Upper lobe of left lung (tissue), 6 donors: ENCODE measurements around the gene ASB9. TPM values are rescaled to one million over a fixed set of nuclear protein-coding genes. Genes with fewer than 3 reads are reported as not detected.
"Not testable (repeated sequence)": the region's sequence is repeated elsewhere in the genome, so short reads cannot be mapped to it uniquely, and the experiment has no call there.

Source experiments
- ATAC-seq, 2 donors: fragments of 200-7000 bp; cut with Tn5 transposase; one replicate each; pipeline ENCODE4 v1.9.1; 2022; ENCODE audit warnings: mild to moderate bottlenecking in 2 of 2, moderate library complexity in 2 of 2; ENCODE audit not compliant: low FRiP score in 2 of 2
- DNase-seq, 2 donors: peaks; one replicate each; pipeline ENCODE4 v3.0.0-alpha.2; 2019 to 2020
- H3K27ac ChIP-seq, 4 donors: fragments of 200-600 bp; sonication (generic); one replicate each; pipeline ENCODE4 v1.5.1; 2016 to 2019
- H3K27me3 ChIP-seq, 4 donors: fragments of 200-600 bp; sonication (generic); one replicate each; pipeline ENCODE4 v1.5.1; 2017 to 2019
- H3K36me3 ChIP-seq, 4 donors: fragments of 200-600 bp; sonication (generic); one replicate each; pipeline ENCODE4 v1.5.1; 2016 to 2019
- H3K4me1 ChIP-seq, 4 donors: fragments of 200-600 bp; sonication (generic); one replicate each; pipeline ENCODE4 v1.5.1; 2018 to 2019
- H3K4me3 ChIP-seq, 4 donors: fragments of 200-600 bp; sonication (generic); one replicate each; pipeline ENCODE4 v1.5.1; 2017 to 2019; ENCODE audit warnings: mild to moderate bottlenecking in 2 of 4, moderate library complexity in 1 of 4
- H3K9me3 ChIP-seq, 4 donors: fragments of 200-600 bp; sonication (generic); one replicate each; pipeline ENCODE4 v1.5.1; 2018 to 2019
- EP300 ChIP-seq, 4 donors: sonication (generic); formaldehyde crosslinking; IDR thresholded peaks; one replicate each; pipeline ENCODE4 v1.5.1; 2017; ENCODE audit warnings: antibody characterized with exemption in 4 of 4, control low read depth in 2 of 4
- POLR2A ChIP-seq, 4 donors: fragments of 450-650 bp; IDR thresholded peaks; one replicate each; pipeline ENCODE4 v1.5.1; 2016 to 2017; ENCODE audit warnings: antibody characterized with exemption in 4 of 4, mild to moderate bottlenecking in 2 of 4
- POLR2AphosphoS5 ChIP-seq, 2 donors: sonication (generic); formaldehyde crosslinking; IDR thresholded peaks; one replicate each; pipeline ENCODE4 v1.5.1; 2017; ENCODE audit warnings: antibody characterized with exemption in 2 of 2
- WGBS, 2 donors: methylation state at CpG; one replicate each; pipeline ENCODE4 v1.1.5; 2017 to 2018; 5-methylcytosine and 5-hydroxymethylcytosine counted together
- total RNA-seq, 6 donors: library from RNA; depleted of rRNA in 4 of 6; stranded (reverse); fragments of >200 nt in 4 of 6; gene quantifications; one replicate each; pipeline versions ENCODE4 v1.1.0 to v1.2.1, GENCODE V29; 2016 to 2021
- TF ChIP-seq, protein P1 (sequence below), 6 experiments: fragments of 450-650 bp in 4 of 6; fragments of 200-600 bp in 2 of 6; sonication (generic) in 2 of 6; IDR thresholded peaks; one replicate each; pipeline ENCODE4 v1.5.1; 2016 to 2019; ENCODE audit warnings: antibody characterized with exemption in 6 of 6
- donor health status: DM: no; HTN: no; CAD: no; lungs with moderate emphysema.
- donor health status: DM: no; HTN: yes; CAD: no; lungs with severe emphysema.

ASB9 gene
- total RNA-seq, 6 donors from 2014 or later = 3.0 to 6.2 (median 3.6) TPM

DNA sequence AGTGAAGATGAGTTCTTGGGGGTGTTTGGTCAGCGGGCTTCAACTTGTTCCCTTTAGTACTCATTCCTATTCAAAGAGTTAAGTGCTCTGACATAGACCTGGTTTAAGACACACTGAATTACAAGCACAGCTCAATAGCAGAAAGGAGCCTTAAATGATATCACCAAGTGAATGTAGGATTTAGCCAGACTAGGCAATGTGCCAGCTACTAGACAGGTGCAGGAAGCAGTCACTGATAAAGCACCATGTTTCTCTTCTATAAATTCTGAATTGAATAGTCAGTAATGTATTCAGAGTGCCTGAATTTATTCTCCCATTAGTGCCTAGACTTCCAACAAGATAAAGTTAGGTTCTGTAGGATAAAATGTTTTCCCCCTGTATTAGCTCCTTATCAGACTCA is 63.6 kb downstream of the ASB9 start:
- no peaks in the 10 kb centered on the region for H3K4me1 ChIP-seq
- H3K36me3 ChIP-seq = no peaks in the 10 kb centered on the region
- DNase-seq = no peak
- WGBS, 2 donors = 61 to 88% methylated on average over 1 of the region's 1 CpG
- no peak overlapping the region for H3K4me3 ChIP-seq
- no peaks in the 10 kb centered on the region for H3K9me3 ChIP-seq
- H3K27me3 ChIP-seq = no peaks in the 10 kb centered on the region
- no peak for ATAC-seq
- TF ChIP-seq POLR2AphosphoS5 (IDR thresholded peaks at IDR 0.05) = no peak
- TF ChIP-seq, protein P1, sequence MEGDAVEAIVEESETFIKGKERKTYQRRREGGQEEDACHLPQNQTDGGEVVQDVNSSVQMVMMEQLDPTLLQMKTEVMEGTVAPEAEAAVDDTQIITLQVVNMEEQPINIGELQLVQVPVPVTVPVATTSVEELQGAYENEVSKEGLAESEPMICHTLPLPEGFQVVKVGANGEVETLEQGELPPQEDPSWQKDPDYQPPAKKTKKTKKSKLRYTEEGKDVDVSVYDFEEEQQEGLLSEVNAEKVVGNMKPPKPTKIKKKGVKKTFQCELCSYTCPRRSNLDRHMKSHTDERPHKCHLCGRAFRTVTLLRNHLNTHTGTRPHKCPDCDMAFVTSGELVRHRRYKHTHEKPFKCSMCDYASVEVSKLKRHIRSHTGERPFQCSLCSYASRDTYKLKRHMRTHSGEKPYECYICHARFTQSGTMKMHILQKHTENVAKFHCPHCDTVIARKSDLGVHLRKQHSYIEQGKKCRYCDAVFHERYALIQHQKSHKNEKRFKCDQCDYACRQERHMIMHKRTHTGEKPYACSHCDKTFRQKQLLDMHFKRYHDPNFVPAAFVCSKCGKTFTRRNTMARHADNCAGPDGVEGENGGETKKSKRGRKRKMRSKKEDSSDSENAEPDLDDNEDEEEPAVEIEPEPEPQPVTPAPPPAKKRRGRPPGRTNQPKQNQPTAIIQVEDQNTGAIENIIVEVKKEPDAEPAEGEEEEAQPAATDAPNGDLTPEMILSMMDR (IDR thresholded peaks at IDR 0.05) = no peak
- no peak for TF ChIP-seq POLR2A (IDR thresholded peaks at IDR 0.05)
- no peak overlapping the region for H3K27ac ChIP-seq

DNA sequence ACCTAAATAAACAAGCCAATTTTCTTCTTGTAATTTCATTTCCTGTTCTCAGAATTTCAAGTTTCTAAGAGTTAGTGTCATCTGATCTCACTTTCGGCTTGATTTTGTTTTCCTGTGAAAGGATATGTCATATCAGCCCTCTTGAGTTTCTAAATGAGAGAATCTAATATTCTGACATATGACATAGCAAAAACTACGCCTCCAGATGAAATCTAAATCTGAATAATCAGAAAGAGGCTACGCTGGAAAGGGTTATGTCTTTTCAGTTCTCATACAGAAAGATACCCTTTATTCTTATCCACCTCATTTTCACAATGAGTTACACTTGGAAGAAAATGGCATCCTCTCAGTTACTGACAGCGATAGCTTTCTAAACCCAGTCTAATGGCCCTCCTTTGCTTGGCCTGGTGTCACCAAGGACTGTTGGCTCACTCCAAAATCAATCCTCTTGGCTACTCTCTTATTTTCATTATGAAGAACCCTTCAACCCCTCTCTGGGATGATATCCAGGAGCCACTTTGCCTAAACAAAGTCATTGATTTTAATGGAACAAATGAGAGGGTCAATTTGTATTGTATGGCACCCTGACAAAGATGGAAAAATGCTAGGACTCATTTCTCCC is 65.6 kb downstream of the ASB9 start:
- H3K4me1 ChIP-seq = no peaks in the 10 kb centered on the region
- H3K27ac ChIP-seq = no peak overlapping the region
- ATAC-seq (no peak), DNase-seq (no peak)
- no peaks in the 10 kb centered on the region for H3K9me3 ChIP-seq
- no peaks in the 10 kb centered on the region for H3K36me3 ChIP-seq
- no peaks in the 10 kb centered on the region for H3K27me3 ChIP-seq
- no peak for TF ChIP-seq POLR2A (IDR thresholded peaks at IDR 0.05)
- no peak for TF ChIP-seq EP300 (IDR thresholded peaks at IDR 0.05)
- TF ChIP-seq POLR2AphosphoS5 (IDR thresholded peaks at IDR 0.05) = no peak
- TF ChIP-seq, protein P1 (IDR thresholded peaks at IDR 0.05) = no peak
- no peak overlapping the region for H3K4me3 ChIP-seq
- 75% methylated on average over 4 of the region's 4 CpGs for WGBS, 2 donors

DNA sequence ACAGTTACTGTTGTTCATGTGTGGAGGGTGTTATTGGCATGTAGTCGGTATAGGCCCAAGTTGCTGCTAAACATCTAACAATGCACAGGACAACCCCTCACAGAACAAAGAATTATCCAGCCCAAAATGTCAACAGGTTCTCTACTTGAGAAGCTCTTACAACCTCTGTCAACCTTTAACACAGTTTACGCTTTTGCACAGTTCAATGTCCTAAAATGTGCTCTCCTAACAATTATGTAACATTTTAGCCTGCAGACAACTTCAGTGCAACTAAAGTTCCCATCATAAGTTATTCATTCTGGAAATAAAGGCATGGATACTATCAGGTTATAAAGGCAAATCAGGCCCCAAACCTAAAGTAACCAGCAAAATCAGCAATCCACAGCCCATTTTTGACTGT is 66.2 kb downstream of the ASB9 start:
- Histone ChIP-seq H3K36me3 (no peaks in the 10 kb centered on the region), H3K4me3 (no peak overlapping the region), H3K4me1 (no peaks in the 10 kb centered on the region), H3K27ac (no peak overlapping the region), H3K27me3 (no peaks in the 10 kb centered on the region), H3K9me3 (no peaks in the 10 kb centered on the region)
- ATAC-seq (no peak), DNase-seq (no peak)
- WGBS, 2 donors = 91 to 100% methylated on average over 1 to 2 of the region's 2 CpGs
- TF ChIP-seq POLR2AphosphoS5 (IDR thresholded peaks at IDR 0.05) (no peak), POLR2A (IDR thresholded peaks at IDR 0.05) (no peak), EP300 (IDR thresholded peaks at IDR 0.05) (no peak)
- TF ChIP-seq, protein P1 (IDR thresholded peaks at IDR 0.05) = no peak

DNA sequence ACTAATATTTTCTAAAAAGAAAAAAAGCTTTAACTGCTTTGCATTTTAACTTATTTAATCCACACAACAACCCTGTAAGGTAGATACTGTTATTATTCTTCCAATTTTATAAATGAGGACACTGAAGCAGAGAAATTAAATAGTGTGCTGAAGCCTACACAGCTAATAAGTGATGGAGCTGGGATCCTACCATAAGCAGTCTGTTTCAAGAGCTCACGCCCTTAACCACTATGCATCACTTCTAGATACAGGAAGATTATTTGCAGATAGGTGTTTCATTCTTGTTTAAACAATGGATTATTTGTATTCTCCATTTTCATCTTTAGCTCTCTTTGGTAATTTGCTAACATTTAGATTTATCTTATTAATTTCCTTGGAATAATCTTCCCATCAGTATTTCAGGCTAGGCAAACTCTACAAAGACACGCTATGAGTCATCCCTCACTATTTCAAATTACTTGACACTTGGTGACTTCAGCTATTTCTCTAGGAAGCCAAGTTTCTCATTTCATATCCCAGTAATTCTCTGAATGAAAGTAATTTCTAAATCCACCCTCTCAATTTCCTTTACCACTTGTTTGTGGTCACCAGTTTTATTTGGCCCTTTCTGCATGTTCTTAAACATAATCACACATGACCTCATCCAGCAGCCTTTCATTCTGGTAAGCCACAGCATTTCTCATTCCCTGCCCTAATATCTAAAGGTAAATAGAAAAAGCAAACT is 67.3 kb downstream of the ASB9 start:
- ATAC-seq (no peak), DNase-seq (no peak)
- H3K27me3 ChIP-seq = no peaks in the 10 kb centered on the region
- TF ChIP-seq EP300 (IDR thresholded peaks at IDR 0.05) = no peak
- TF ChIP-seq, protein P1 (IDR thresholded peaks at IDR 0.05) = no peak
- TF ChIP-seq POLR2A (IDR thresholded peaks at IDR 0.05) = no peak
- TF ChIP-seq POLR2AphosphoS5 (IDR thresholded peaks at IDR 0.05) = no peak
- H3K9me3 ChIP-seq = no peaks in the 10 kb centered on the region
- 67 to 93% methylated on average over 2 of the region's 2 CpGs for WGBS, 2 donors
- no peaks in the 10 kb centered on the region for H3K36me3 ChIP-seq
- H3K4me1 ChIP-seq = no peaks in the 10 kb centered on the region
- H3K4me3 ChIP-seq = no peak overlapping the region
- H3K27ac ChIP-seq = no peak overlapping the region

DNA sequence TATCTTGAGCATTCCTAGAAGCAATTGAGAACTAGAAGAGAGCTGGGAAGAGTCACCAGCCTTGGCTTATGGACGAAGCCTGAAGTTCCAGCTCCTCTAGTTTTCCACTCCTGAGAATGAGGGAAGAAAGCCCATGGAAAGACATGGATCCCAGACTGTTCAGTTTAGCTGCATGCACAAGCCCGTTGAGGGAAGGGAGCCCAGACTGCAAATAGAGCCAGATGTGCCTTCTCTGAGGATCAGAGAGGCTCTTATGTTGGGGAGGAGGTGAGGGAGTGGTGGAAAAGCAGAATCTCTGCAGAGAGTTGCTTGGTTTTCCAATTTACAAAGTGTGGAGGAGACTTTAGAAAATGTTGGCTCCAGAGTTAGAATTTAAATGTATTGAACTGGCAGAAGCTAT is 69.0 kb downstream of the ASB9 start:
- H3K9me3 ChIP-seq = no peaks in the 10 kb centered on the region
- no peaks in the 10 kb centered on the region for H3K27me3 ChIP-seq
- no peaks in the 10 kb centered on the region for H3K36me3 ChIP-seq
- H3K27ac ChIP-seq = no peak overlapping the region
- DNase-seq (no peak), ATAC-seq (no peak)
- H3K4me1 ChIP-seq = no peaks in the 10 kb centered on the region
- no peak overlapping the region for H3K4me3 ChIP-seq
- TF ChIP-seq EP300 (IDR thresholded peaks at IDR 0.05) (no peak), POLR2A (IDR thresholded peaks at IDR 0.05) (no peak), POLR2AphosphoS5 (IDR thresholded peaks at IDR 0.05) (no peak)
- TF ChIP-seq, protein P1 (IDR thresholded peaks at IDR 0.05) = no peak
- WGBS, 2 donors = 41 to 80% methylated on average over 1 to 2 of the region's 2 CpGs

DNA sequence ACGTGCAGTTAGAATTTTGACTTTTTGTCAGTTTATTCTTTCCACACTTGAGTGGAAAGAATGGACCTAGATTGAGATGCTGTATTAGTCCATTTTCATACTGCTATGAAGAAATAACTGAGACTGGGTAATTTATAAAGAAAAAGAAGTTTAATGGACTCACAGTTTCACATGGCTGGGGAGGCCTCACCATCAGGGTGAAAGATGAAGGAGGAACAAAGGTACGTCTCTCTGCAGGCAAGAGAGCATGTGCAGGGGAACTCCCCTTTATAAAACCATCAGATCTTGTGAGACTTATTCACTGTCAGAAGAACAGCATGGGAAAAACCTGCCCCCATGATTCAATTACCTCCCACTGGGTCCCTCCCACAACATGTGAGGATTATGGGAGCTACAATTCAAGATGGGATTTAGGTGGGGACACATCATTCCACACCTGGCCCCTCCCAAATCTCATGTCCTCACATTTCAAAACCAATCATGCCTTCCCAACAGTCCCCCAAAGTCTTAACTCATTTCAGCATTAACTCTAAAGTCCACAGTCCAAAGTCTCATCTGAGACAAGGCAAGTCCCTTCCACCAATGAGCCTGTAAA is 71.2 kb downstream of the ASB9 start:
- not testable (repeated sequence) for H3K4me1 ChIP-seq, H3K27ac ChIP-seq, H3K27me3 ChIP-seq, ATAC-seq, H3K4me3 ChIP-seq, H3K9me3 ChIP-seq, DNase-seq, H3K36me3 ChIP-seq
- 78 to 94% methylated on average over 2 of the region's 2 CpGs for WGBS, 2 donors
